Neuronal stem cell (in vitro differentiated cells): ENCODE measurements around the gene PACRG.

Source experiments
- DNase-seq: peaks from one replicate; pipeline ENCODE4 v3.0.0-alpha.2; 2013; ENCODE audit warnings: low spot score
- H2AFZ ChIP-seq: one replicate; pipeline ENCODE4 v1.6.1; 2013; ENCODE audit warnings: mild to moderate bottlenecking, low read length, inconsistent platforms
- H2AK5ac ChIP-seq: 2 replicates; pipeline ENCODE4 v1.6.1; 2013; ENCODE audit warnings: low read depth, mild to moderate bottlenecking, inconsistent platforms, low read length, moderate library complexity, mixed read lengths
- H2BK120ac ChIP-seq: 2 replicates; pipeline ENCODE4 v1.6.1; 2013; ENCODE audit warnings: low read depth, mild to moderate bottlenecking, inconsistent platforms, low read length, moderate library complexity, mixed read lengths
- H2BK12ac ChIP-seq: one replicate; pipeline ENCODE4 v1.6.1; 2013; ENCODE audit warnings: low read length, inconsistent platforms
- H2BK15ac ChIP-seq: 2 replicates; pipeline ENCODE4 v1.6.1; 2013; ENCODE audit warnings: mild to moderate bottlenecking, low read length, inconsistent platforms, mixed read lengths
- H2BK5ac ChIP-seq: one replicate; pipeline ENCODE4 v1.6.1; 2013; ENCODE audit warnings: inconsistent platforms, mild to moderate bottlenecking, low read length, moderate library complexity
- H3K14ac ChIP-seq: one replicate; pipeline ENCODE4 v1.6.1; 2013; ENCODE audit warnings: low read length, inconsistent platforms
- H3K18ac ChIP-seq: 2 replicates; pipeline ENCODE4 v1.6.1; 2013; ENCODE audit warnings: low read length, inconsistent platforms
- H3K23ac ChIP-seq: 2 replicates; pipeline ENCODE4 v1.6.1; 2013; ENCODE audit warnings: low read depth, mild to moderate bottlenecking, mixed read lengths, low read length, inconsistent platforms; ENCODE audit not compliant: poor library complexity
- H3K27ac ChIP-seq: replicated peaks from 3 replicates; pipeline ENCODE4 v1.5.1; 2013; ENCODE audit warnings: low read length, inconsistent platforms
- H3K27me3 ChIP-seq, 3 experiments: 2 replicates each; pipeline ENCODE4 v1.6.1; 2013; ENCODE audit warnings: low read length in 3 of 3, mild to moderate bottlenecking in 2 of 3, inconsistent platforms in 1 of 3, low read depth in 1 of 3, mixed read lengths in 1 of 3, moderate library complexity in 1 of 3; ENCODE audit not compliant: control insufficient read depth in 3 of 3, insufficient read depth in 3 of 3
- H3K36me3 ChIP-seq, 2 donors: replicated peaks in 1 of 2; 2 replicates each; pipeline ENCODE4 v1.6.1; 2013; ENCODE audit warnings: low read length in 2 of 2; ENCODE audit not compliant: control insufficient read depth in 2 of 2, insufficient read depth in 2 of 2
- H3K4ac ChIP-seq: 2 replicates; pipeline ENCODE4 v1.6.1; 2013; ENCODE audit warnings: inconsistent platforms, mild to moderate bottlenecking, low read length, moderate library complexity
- H3K4me1 ChIP-seq, 2 donors: 1 replicate in 1 of 2; 2 replicates in 1 of 2; pipeline ENCODE4 v1.6.1; 2013; ENCODE audit warnings: low read length in 2 of 2, low read depth in 1 of 2; ENCODE audit not compliant: control insufficient read depth in 2 of 2, insufficient read depth in 1 of 2
- H3K4me2 ChIP-seq: one replicate; pipeline ENCODE4 v1.6.1; 2013; ENCODE audit warnings: mild to moderate bottlenecking, low read length, inconsistent platforms; ENCODE audit not compliant: insufficient read depth, poor library complexity, severe bottlenecking
- H3K4me3 ChIP-seq, 2 donors: 2 replicates each; pipeline ENCODE4 v1.5.1; 2013; ENCODE audit warnings: low read length in 2 of 2, mild to moderate bottlenecking in 2 of 2, inconsistent platforms in 1 of 2, moderate library complexity in 1 of 2
- H3K79me1 ChIP-seq: one replicate; pipeline ENCODE4 v1.6.1; 2013; ENCODE audit warnings: low read depth, mild to moderate bottlenecking, inconsistent platforms, low read length, moderate library complexity
- H3K9ac ChIP-seq: one replicate; pipeline ENCODE4 v1.6.1; 2013; ENCODE audit warnings: mild to moderate bottlenecking, low read depth, low read length, inconsistent platforms; ENCODE audit not compliant: poor library complexity
- H3K9me3 ChIP-seq, 2 donors: replicated peaks in 1 of 2; 2 replicates each; pipeline versions ENCODE3 to v1.6.1; 2013; ENCODE audit warnings: low read length in 2 of 2, mild to moderate bottlenecking in 2 of 2, inconsistent platforms in 1 of 2, low read depth in 1 of 2, mixed read lengths in 1 of 2, moderate library complexity in 1 of 2; ENCODE audit not compliant: control insufficient read depth in 2 of 2, insufficient read depth in 1 of 2
- H4K8ac ChIP-seq: one replicate; pipeline ENCODE4 v1.6.1; 2013; ENCODE audit warnings: low read depth, mild to moderate bottlenecking, inconsistent platforms, low read length, moderate library complexity
- H4K91ac ChIP-seq: one replicate; pipeline ENCODE4 v1.6.1; 2013; ENCODE audit warnings: low read length, low read depth, mild to moderate bottlenecking, inconsistent platforms; ENCODE audit not compliant: poor library complexity
- WGBS, 2 donors: extraction: QIAGEN DNeasy Blood & Tissue Kit; methylation state at CpG; one replicate each; pipeline ENCODE4 v1.1.7; 2013; ENCODE audit warnings: missing lambda C conversion rate in 2 of 2, mixed read lengths in 1 of 2; ENCODE audit not compliant: insufficient read length in 2 of 2, insufficient replicate concordance in 1 of 2; ENCODE audit errors: extremely low coverage in 2 of 2; 5-methylcytosine and 5-hydroxymethylcytosine counted together

The PACRG gene

GRCh38 chr6:162751211-162751859, 23.6 kb downstream of the PACRG start:
- H2BK120ac ChIP-seq = no peak overlapping the region
- no peak overlapping the region for H3K27ac ChIP-seq
- H4K91ac ChIP-seq = no peak overlapping the region
- no peak overlapping the region for H3K9ac ChIP-seq
- no peak overlapping the region for H3K4me3 ChIP-seq
- no peak overlapping the region for H2BK12ac ChIP-seq
- H3K18ac ChIP-seq = no peak overlapping the region
- no peak overlapping the region for H3K14ac ChIP-seq
- H3K4ac ChIP-seq = no peak overlapping the region
- H3K27me3 ChIP-seq = no peaks in the 10 kb centered on the region
- H3K9me3 ChIP-seq = peaks cover 0 to 5% of the 10 kb centered on the region in 2 donors
- no peak overlapping the region for H2BK5ac ChIP-seq
- no peak for DNase-seq
- no peaks in the 10 kb centered on the region for H3K36me3 ChIP-seq
- no peak overlapping the region for H3K23ac ChIP-seq
- H3K79me1 ChIP-seq = no peaks in the 10 kb centered on the region
- no peak overlapping the region for H2AFZ ChIP-seq
- H3K4me2 ChIP-seq = no peak overlapping the region
- H4K8ac ChIP-seq = no peak overlapping the region
- H2AK5ac ChIP-seq = no peak overlapping the region
- no peaks in the 10 kb centered on the region for H3K4me1 ChIP-seq
- H2BK15ac ChIP-seq = no peak overlapping the region

GRCh38 chr6:162753775-162754174, 26.0 kb downstream of the PACRG start:
- H3K14ac ChIP-seq = no peak overlapping the region
- no peak overlapping the region for H3K4me2 ChIP-seq
- no peak overlapping the region for H3K18ac ChIP-seq
- no peak overlapping the region for H2AK5ac ChIP-seq
- H3K4ac ChIP-seq = no peak overlapping the region
- no peaks in the 10 kb centered on the region for H3K27me3 ChIP-seq
- H3K9ac ChIP-seq = no peak overlapping the region
- H3K4me3 ChIP-seq = no peak overlapping the region
- H2BK5ac ChIP-seq = no peak overlapping the region
- H3K27ac ChIP-seq = no peak overlapping the region
- no peak overlapping the region for H4K91ac ChIP-seq
- no peak overlapping the region for H2BK12ac ChIP-seq
- peaks cover 0 to 5% of the 10 kb centered on the region in 2 donors for H3K9me3 ChIP-seq
- no peak overlapping the region for H2BK120ac ChIP-seq
- no peaks in the 10 kb centered on the region for H3K79me1 ChIP-seq
- no peaks in the 10 kb centered on the region for H3K36me3 ChIP-seq
- DNase-seq = no peak
- H3K23ac ChIP-seq = no peak overlapping the region
- no peaks in the 10 kb centered on the region for H3K4me1 ChIP-seq
- H4K8ac ChIP-seq = no peak overlapping the region
- no peak overlapping the region for H2BK15ac ChIP-seq
- H2AFZ ChIP-seq = no peak overlapping the region

GRCh38 chr6:162770136-162770535, 42.4 kb downstream of the PACRG start:
- Histone ChIP-seq H2AFZ (no peak overlapping the region), H2BK5ac (no peak overlapping the region), H3K79me1 (no peaks in the 10 kb centered on the region), H3K18ac (no peak overlapping the region), H3K4me1 (peaks cover 3 to 11% of the 10 kb centered on the region in 2 donors), H2AK5ac (no peak overlapping the region), H3K14ac (no peak overlapping the region), H3K9me3 (no peaks in the 10 kb centered on the region), H3K4me3 (no peak overlapping the region), H3K27me3 (no peaks in the 10 kb centered on the region), H2BK12ac (no peak overlapping the region), H3K9ac (no peak overlapping the region), H2BK120ac (no peak overlapping the region), H2BK15ac (no peak overlapping the region), H3K4me2 (no peak overlapping the region), H3K27ac (no peak overlapping the region), H3K36me3 (no peaks in the 10 kb centered on the region), H4K91ac (no peak overlapping the region), H3K23ac (no peak overlapping the region), H3K4ac (no peak overlapping the region), H4K8ac (no peak overlapping the region)
- no peak for DNase-seq

GRCh38 chr6:162770955-162771354, 43.2 kb downstream of the PACRG start:
- Histone ChIP-seq H3K9me3 (no peaks in the 10 kb centered on the region), H3K9ac (no peak overlapping the region), H2BK12ac (no peak overlapping the region), H2BK120ac (no peak overlapping the region), H2BK15ac (no peak overlapping the region), H3K27me3 (no peaks in the 10 kb centered on the region), H3K79me1 (no peaks in the 10 kb centered on the region), H4K8ac (no peak overlapping the region), H2AFZ (no peak overlapping the region), H2AK5ac (no peak overlapping the region), H3K4me3 (no peak overlapping the region), H3K4ac (no peak overlapping the region), H3K18ac (no peak overlapping the region), H3K27ac (no peak overlapping the region), H3K23ac (no peak overlapping the region), H3K36me3 (no peaks in the 10 kb centered on the region), H2BK5ac (no peak overlapping the region), H4K91ac (no peak overlapping the region), H3K4me2 (no peak overlapping the region), H3K4me1 (peaks cover 3 to 11% of the 10 kb centered on the region in 2 donors), H3K14ac (no peak overlapping the region)
- no peak for DNase-seq
- no CpG with 5 or more reads among the region's 1 CpG for WGBS, 2 donors
